Measurements from ENCODE around the gene UNG.

Gene UNG

DNA sequence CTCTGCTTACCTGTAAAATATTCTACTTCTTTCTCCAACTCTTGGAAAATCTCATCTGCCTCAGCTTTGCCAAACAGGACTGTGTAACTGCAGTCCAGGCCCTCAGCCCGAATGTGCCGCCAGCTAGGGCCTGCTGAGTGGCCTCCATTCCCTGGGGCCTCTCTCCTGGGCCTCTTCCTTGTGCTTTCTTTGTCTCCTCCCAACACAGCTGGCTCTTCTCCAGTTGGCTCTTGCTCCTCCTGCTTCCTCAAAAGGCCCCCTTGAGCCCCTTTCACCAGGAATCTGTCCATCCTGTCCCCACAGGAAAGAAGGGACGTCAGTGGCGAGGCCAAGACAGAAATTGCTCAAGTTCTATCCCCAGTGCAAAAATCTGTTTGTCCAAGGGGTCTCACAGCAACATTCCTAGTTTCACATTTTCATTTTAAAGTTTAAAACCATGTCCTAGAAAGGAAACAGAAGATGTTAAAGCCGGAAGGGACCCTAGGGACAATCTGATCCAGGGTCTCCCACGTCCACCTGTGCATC is 4.8 kb upstream of the UNG start:
- no peak for DNase-seq

DNA sequence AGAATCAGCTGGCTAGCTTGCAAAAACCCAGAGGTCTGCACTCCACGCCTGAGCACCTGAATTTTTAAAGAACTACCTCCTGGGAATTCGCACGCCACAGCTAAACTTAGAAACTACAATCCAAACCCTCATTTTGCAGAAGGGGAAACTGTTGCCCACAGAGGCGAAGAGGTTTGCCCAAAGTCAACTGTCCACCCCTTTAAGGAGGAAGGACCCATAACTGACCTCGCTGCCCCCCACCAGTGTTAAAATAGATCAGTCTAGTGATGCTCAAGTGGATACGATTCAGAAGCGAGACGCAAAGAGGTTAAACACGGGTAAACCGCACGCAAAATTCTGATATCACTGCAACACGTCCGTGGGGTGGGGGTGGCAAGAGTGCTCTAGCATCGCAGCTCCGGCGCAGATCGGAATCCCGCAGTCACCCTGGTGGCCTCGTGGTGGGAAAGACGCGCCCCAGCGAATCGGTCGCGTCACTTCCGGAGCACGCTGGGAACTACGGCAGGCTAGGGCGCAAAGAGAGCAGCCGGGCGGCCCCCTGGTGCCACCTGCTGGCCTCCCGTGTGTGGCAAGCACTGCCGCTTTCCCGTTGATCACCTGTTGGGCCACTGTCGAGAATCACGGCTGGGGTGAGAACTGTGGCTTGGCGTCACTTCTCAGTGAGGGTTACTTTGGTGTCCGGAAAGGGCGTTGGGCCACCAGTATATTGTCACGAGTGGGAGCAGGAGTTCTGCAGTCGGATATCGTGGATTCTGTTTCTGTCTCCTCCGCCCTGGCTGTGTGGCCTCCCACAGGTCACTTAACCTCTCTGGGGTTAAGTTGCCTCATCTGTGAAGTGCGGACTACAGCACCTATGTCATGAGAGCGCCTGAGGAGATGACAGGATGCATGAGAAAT is 4.1 kb upstream of the UNG start, which contains the start of gene ALKBH2:
Gene ALKBH2 (minus strand): TSS at position 451 of the 897 bp plus-strand sequence. CDS start 686 bp downstream, outside the sequence.
- peak; percentile 94 for DNase-seq

DNA sequence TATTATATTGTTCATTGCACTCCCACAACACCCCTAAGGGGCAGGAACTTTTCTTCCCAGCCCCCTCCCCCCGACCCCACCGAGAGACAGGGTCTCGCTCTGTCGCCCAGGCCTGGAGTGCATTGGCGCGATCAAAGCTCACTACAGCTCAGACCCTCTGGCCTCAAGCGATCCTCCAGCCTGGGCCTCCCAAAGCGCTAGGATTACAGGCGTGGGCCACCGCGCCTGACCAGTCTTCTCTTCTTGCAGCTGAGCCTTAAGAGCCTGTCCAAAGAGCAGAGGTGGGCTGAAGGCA is 310 bp upstream of the UNG start:
- no peak for DNase-seq

DNA sequence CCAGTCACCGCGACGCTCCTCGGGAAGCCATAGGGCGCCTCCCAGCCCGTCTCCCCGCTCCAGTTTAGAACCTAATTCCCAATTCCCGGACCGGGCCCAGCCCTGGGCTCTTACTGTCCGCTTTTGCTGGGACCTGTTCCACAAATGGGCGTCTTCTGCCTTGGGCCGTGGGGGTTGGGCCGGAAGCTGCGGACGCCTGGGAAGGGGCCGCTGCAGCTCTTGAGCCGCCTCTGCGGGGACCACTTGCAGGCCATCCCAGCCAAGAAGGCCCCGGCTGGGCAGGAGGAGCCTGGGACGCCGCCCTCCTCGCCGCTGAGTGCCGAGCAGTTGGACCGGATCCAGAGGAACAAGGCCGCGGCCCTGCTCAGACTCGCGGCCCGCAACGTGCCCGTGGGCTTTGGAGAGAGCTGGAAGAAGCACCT is 797 bp downstream of the UNG start:
- no peak for DNase-seq

DNA sequence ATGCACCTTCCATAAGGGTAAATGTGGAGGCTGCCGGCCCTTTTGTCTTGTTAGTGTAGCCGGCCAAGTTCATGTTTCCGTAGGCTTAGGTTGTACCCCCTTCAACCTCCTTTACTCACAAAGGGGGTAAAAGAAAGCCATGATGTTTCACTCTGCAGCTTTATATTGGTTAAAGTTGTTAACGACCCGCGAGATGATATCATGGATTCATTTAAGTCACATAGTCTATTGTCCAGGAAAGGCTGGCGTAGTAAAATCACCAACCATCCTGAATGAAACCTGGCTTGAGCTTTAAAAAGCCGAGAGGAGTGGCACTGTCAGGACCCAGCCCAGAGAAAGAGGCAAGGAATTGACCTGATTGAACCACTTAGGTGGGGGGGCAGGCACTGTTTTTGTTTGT is 1.3 kb downstream of the UNG start:
- no peak for DNase-seq

DNA sequence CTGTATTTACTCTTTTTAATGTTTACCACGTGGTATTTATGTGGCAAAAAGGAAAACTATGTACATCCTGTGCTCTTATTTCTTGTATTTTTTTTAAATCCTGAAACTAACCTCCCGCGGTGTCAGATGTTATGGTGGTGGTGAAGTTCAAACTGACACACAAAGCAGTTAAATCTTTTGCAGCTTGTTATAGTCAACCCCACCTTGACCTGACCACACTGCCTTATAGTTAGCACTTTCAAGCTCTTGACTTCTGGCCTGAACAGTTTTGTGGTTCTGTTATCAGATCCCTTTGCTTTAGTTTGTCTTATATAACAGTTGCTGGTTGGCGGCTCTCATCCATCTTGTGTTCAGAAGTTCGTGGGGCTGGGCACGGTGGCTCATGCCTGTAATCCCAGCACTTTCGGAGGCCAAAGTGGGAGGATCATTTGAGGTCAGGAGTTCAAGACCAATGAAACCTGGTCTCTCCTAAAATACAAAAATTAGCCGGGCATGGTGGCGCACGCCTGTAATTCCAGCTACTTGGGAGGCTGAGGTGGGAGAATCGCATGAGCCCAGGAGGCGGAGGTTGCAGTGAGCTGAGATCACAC is 2.1 kb downstream of the UNG start:
- DNase-seq: no peak

DNA sequence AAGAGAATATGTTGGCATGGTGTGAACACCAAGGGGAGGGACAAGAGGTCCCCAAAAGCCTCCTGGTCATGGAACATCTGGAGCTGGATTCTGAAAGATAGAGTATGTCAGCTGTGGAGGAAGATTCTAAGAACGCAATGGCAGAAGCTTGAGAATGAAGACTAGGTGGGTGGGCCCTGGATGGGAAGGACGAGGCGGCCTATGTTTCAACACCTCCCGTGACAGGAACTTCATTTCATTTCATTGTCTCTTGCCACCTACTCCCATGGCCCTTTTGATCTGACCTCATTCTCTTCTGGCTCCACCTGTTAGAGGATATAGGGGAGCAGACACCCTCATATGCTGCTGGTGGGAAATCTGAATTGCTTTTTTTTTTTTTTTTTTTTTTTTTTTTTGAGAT is 3.3 kb downstream of the UNG start:
- no peak for DNase-seq

DNA sequence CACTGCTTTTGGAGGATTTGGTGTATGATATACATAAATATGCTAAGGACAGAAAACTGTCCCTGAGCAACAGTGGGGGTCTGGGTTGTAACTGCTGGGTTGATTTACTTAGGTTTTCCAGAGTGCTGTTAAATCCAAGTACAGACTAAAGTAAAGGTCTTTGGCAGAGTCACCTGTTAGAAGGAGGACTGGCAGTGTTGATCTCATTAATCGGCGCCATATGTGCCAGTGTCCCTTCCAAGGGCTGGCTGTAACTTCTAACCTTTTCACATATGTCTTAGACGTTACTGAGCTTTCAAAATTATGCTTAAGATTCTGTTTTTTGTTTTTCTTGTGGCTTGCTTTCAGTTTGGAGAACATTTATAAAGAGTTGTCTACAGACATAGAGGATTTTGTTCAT is 5.1 kb downstream of the UNG start:
- DNase-seq: no peak

DNA sequence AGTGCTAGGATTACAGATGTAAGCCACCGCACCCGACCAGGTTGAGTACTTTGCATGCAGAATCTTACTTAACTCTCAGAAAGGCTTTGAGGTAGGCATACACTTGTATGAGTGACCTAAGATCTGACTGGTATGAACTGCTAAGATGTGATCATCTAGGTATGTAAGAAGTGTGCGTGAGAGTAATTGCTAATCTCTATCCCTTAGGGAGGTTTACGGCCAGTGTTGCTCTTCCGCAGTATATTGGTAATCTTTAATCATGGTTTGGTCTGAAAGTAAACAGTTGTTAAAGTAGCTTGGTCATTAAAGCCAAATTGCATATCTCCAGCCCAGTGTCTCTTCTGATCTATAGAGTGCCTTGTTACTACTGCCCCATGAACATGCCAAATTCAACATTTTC is 7.8 kb downstream of the UNG start:
- DNase-seq: no peak

DNA sequence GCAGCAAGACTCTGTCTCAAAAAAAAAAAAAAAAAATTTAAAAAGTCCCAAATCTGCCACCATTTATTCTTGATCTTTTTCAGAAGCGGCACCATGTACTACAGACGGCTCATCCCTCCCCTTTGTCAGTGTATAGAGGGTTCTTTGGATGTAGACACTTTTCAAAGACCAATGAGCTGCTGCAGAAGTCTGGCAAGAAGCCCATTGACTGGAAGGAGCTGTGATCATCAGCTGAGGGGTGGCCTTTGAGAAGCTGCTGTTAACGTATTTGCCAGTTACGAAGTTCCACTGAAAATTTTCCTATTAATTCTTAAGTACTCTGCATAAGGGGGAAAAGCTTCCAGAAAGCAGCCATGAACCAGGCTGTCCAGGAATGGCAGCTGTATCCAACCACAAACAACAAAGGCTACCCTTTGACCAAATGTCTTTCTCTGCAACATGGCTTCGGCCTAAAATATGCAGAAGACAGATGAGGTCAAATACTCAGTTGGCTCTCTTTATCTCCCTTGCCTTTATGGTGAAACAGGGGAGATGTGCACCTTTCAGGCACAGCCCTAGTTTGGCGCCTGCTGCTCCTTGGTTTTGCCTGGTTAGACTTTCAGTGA is 12.5 kb downstream of the UNG start:
- DNase-seq: no peak

DNA sequence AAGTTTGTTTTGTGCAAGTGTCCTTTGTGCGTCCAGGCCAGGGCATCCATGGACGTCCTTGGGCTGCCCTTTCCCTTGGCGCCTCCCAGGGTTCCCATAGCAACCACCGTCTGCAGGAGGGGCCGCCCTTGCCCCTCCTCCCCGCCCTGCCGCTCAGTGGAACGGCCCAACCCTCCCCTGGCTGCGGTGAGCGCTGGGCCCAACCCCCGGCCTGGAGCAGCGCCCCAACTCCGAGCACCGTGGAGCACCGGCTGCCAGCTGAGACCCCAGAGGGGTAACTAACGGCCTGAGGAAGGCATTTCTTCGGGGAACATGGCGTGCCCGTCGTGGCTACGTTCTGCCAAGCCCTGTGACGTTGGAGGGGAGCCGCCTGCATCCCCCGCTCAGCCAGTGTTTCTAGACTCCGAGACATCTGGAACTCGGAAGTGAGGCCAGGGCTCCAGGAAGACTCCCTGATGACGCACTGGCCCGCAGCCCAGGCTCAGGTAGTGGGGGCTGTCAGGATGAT is 13.6 kb downstream of the UNG start:
- peak; percentile 48 for DNase-seq

DNA sequence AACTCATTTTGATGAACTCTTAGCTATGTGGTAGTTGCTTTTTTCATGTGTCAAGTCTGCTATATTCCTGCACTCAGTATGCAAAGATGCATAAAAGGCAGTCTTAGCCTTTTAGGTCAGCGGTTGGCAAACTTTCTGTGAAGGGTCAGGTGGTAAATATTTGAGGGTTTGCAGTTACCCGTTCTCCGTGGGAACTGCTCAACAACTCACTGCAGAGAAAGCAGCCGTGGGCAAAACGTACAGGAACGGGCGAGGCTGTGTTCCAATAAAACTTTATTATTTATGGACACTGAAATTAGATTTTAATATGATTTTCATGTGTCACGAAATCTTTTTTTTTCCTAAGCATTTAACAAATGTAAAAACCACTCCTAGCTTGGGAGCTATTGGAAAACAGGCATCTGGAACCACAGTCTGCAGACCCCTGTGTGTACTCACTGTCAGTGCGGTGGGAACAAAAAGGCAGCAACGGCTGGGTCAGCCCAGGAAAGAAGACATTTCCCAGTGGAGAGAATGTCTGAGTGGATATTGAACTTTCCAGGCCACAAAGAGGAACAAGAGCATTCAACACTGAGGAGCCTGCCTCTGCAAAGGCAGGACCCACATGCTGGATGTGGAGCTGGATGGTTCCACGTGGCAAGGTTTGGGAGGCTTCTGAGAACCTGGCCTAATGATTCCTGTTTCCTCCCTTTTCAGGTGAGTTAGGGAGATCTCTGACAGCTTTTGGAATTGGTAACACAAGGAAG is 15.5 kb downstream of the UNG start:
- DNase-seq: no peak

DNA sequence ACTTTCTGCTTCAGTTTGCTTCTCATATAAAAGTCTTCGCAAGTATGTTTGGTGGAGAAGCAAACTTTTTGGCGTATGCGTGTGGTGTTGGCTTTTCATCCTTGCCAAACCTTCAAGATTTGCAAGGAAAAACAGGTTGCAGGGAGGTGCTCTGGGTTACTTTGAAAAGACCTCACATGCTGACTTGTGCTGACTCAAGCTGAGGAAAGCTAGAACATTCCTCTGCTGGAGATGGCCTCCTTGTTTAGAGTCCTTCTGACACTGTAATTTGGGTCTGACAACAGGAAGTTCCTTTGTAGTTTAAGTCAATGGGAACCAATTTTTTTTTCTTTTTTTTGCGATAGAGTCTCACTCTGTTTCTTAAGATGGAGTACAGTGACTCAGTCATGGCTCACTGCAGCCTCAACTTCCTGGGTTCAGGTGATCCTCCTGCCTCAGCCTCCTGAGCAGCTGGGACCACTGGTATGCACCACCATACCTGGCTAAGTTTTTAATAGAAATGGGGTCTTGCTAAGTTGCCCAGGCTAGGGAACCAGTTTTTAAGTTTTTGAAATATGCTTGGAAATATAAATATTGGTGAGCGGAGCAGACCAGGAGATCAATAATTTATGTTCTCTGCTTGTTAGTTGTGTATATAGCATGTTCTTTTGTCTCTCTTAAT is 16.4 kb downstream of the UNG start:
- DNase-seq: no peak

DNA sequence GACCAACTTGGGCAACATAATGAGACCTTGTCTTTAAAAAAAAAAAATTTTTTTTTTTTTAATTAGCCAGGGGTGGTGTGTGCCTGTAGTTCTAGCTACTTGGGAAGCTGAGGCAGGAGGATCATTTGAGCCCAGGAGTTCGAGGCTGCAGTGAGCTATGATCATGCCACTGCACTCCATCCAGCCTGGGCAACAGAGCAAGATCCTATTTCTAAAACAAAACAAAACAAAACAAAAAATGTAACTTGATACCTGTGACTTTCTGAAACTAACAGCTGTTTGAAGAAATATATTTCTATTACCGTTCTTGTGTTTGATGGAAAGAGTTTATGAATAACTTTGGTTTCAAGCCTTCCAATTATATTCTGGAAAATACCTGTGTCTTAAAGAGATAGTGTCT is 17.2 kb downstream of the UNG start:
- DNase-seq: no peak

DNA sequence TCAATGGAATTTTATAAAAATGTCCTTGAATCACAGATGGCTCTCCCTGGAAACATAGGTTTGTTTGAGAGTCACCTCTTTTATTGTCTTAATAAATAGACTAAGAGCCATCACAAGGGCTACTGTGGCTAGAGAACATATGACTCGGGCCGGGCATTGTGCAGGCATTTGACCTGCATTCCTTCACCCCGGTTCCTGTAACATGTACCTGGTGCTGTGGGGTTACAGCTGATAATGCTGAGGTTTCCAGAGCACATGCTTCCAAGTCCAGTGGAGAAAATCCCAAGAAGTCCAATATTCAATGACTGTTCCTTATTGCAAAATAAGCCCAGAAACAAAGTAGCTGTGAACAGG is 18.0 kb downstream of the UNG start:
- DNase-seq: no peak

DNA sequence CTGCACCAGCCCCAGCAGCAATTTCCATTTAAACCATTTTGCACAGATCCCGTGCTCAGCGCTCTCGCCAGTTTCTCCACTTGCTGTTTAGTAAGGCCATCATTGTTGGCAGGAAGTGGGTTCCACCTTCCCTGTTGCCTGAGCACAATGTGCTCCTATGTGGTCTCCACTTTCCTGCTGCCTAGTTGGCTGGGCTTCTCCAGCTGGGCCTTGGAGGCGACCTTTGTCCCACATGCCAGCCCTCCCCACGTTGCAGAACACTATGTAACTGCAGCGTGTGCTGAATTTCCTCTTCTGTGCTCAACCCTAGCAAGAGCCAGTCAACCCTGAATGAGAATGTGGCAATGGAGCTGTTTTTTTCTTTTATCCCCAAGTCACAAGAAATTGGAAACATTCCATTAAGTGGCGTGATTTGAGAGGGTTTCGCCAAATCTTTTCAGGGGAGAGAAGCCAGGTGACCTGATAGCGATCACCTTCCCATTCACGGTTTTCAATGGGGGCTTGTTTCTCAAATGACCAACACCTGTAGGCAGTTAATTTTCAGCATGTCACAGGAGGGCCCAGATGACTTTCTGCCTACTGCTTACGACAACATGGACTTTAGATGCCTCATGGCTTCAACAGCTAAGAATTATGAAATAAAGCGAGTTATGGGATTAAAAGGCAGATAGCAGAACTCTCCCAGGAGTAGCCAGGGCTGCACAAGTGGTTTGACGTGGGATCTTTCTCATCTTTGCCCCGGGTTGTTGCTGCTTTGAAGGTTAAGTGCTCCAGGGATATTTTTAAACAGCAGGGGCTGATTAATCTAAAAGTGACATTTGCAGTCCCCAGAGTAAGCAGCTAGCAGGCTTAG is 18.6 kb downstream of the UNG start, which contains the start of gene ACACB:
Gene ACACB (plus strand): TSS at position 830 of the 853 bp plus-strand sequence. CDS start 22,819 bp downstream, outside the sequence.
- no peak for DNase-seq

DNA sequence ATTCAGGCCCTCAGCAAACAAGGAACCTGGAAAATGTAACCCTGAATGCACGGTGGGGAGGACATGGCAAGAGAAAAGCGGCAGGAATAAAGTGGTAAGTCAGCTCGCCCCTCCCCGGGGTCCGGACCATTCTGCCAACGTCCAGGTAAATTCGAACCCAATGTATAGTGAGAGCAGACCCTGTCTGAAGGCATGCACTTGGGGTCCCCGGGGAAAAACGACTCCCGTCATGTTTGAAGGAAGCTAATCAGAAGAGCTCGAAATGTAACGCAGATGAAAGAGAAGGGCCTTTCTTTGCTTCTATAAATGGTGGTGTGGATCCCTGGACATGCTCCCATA is 19.2 kb downstream of the UNG start:
- DNase-seq: no peak

DNA sequence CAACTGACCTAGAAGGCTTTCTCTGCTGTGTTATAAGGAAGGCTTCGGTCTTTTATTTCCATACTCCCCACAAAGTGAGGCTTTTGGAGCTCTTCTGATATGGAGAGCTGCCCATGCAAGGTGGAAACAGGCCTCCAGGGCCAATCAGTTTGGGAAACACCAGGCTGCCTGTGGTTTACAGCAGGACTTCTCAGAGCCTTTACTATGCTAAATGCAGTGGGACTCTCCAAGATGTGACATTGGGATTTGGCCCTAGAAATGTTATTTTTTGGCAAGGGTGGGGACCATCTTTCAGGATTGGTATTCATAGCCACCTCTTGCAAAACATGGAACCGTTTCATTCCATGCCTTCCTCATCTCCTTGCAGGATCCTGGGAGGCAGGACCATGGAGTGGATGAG is 22.7 kb downstream of the UNG start:
- DNase-seq: no peak

DNA sequence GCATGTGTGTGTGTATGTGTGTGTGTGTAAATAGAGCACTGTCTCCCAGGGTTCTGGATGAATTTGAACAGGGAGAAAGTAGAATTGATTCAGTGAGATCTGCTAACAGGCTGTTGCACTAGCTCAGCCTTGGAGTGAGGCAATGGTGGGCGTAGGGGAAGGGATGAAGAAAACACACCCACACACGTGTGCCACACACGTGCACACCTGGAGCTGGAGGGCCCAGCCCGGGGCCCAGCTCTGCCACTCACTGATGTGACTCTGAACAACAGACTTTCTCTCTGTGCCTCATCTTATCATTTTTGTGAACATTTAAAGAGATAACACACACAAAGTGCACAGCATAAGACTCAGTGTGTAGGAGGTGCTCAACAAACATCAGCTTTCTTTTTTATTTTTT is 23.2 kb downstream of the UNG start:
- no peak for DNase-seq

DNA sequence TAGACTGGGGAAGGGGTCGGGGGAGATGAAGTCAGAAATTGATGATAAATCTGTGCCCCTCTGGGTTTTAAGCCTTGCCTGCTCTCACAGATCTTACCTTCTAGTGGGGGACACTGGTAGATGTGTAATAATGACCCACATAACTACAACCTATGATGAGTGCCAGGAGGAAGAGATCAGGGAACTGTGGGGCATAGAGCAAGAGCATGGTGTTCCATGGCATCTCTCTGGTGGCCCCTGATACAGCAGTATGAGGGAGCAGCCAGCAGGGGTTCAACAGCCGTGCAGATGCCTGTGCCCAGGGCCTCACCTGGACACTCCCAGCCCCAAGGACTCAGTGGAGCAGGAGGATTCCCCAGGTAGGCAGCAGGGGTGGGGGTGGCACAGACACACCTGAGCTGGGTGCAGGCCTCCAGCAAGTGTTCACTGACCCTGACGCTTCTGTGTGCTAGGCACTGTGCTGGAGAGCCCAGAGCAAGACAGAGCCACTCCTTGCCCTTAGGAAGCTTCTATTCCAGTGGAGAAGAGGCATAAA is 24.0 kb downstream of the UNG start:
- DNase-seq: no peak

Measured in stimulated activated CD4-positive, alpha-beta T cell treated with anti-CD3 and anti-CD28 coated beads, Interleukin-12 subunit alpha, Interleukin-12 subunit beta, amount 100 ng/mL, for 4 hours (primary cell).